ENCODE measurements around the gene WDPCP.

WDPCP gene

GRCh38 chr2:63537306-63537705 lies 51.0 kb downstream of the WDPCP start:
- TF ChIP-seq ZNF274 (IDR thresholded peaks at IDR 0.05; ENCODE audit: low read depth, low read length): no peak

GRCh38 chr2:63530704-63531279 lies 57.5 kb downstream of the WDPCP start:
- H3K4me3 ChIP-seq (ENCODE audit: low read length): no peak overlapping the region
- TF ChIP-seq ZNF274 (IDR thresholded peaks at IDR 0.05; ENCODE audit: low read depth, low read length): no peak

More at GRCh38 chr2:63537306-63537705, 51.0 kb downstream of the WDPCP start:
- H3K4me3 ChIP-seq (ENCODE audit: low read length): no peak overlapping the region

GRCh38 chr2:63525905-63526304 lies 62.4 kb downstream of the WDPCP start:
- TF ChIP-seq ZNF274 (IDR thresholded peaks at IDR 0.05; ENCODE audit: low read depth, low read length): no peak
- no peak overlapping the region for H3K4me3 ChIP-seq (ENCODE audit: low read length)

- no peak overlapping the region for H3K4me3 ChIP-seq (ENCODE audit: low read length)
- no peak for TF ChIP-seq ZNF274 (IDR thresholded peaks at IDR 0.05; ENCODE audit: low read depth, low read length)
Measured at GRCh38 chr2:63522950-63523349, 65.3 kb downstream of the WDPCP start.

- H3K4me3 ChIP-seq (ENCODE audit: low read length): no peak overlapping the region
- TF ChIP-seq ZNF274 (IDR thresholded peaks at IDR 0.05; ENCODE audit: low read depth, low read length): no peak
Measured at GRCh38 chr2:63520793-63521192, 67.5 kb downstream of the WDPCP start.

GRCh38 chr2:63514781-63515180 lies 73.5 kb downstream of the WDPCP start:
- no peak overlapping the region for H3K4me3 ChIP-seq (ENCODE audit: low read length)
- no peak for TF ChIP-seq ZNF274 (IDR thresholded peaks at IDR 0.05; ENCODE audit: low read depth, low read length)

- no peak overlapping the region for H3K4me3 ChIP-seq (ENCODE audit: low read length)
- no peak for TF ChIP-seq ZNF274 (IDR thresholded peaks at IDR 0.05; ENCODE audit: low read depth, low read length)
Measured at GRCh38 chr2:63514237-63514716, 74.0 kb downstream of the WDPCP start.

- H3K4me3 ChIP-seq (ENCODE audit: low read length): no peak overlapping the region
- no peak for TF ChIP-seq ZNF274 (IDR thresholded peaks at IDR 0.05; ENCODE audit: low read depth, low read length)
Measured at GRCh38 chr2:63506320-63506719, 82.0 kb downstream of the WDPCP start.

GRCh38 chr2:63503818-63504217 lies 84.5 kb downstream of the WDPCP start:
- H3K4me3 ChIP-seq (ENCODE audit: low read length): no peak overlapping the region
- no peak for TF ChIP-seq ZNF274 (IDR thresholded peaks at IDR 0.05; ENCODE audit: low read depth, low read length)

GRCh38 chr2:63500398-63500797 lies 87.9 kb downstream of the WDPCP start:
- no peak for TF ChIP-seq ZNF274 (IDR thresholded peaks at IDR 0.05; ENCODE audit: low read depth, low read length)

GRCh38 chr2:63497576-63497975 lies 90.7 kb downstream of the WDPCP start:
- no peak for TF ChIP-seq ZNF274 (IDR thresholded peaks at IDR 0.05; ENCODE audit: low read depth, low read length)
- H3K4me3 ChIP-seq (ENCODE audit: low read length): no peak overlapping the region

More at GRCh38 chr2:63500398-63500797, 87.9 kb downstream of the WDPCP start:
- no peak overlapping the region for H3K4me3 ChIP-seq (ENCODE audit: low read length)

GRCh38 chr2:63494968-63495367 lies 93.3 kb downstream of the WDPCP start:
- H3K4me3 ChIP-seq (ENCODE audit: low read length): no peak overlapping the region
- TF ChIP-seq ZNF274 (IDR thresholded peaks at IDR 0.05; ENCODE audit: low read depth, low read length): no peak

GRCh38 chr2:63494100-63494499 lies 94.2 kb downstream of the WDPCP start:
- no peak overlapping the region for H3K4me3 ChIP-seq (ENCODE audit: low read length)
- TF ChIP-seq ZNF274 (IDR thresholded peaks at IDR 0.05; ENCODE audit: low read depth, low read length): no peak

GRCh38 chr2:63488118-63488713 lies 100.1 kb downstream of the WDPCP start:
- no peak overlapping the region for H3K4me3 ChIP-seq (ENCODE audit: low read length)
- TF ChIP-seq ZNF274 (IDR thresholded peaks at IDR 0.05; ENCODE audit: low read depth, low read length): no peak

GRCh38 chr2:63486861-63487290 lies 101.4 kb downstream of the WDPCP start:
- H3K4me3 ChIP-seq (ENCODE audit: low read length): no peak overlapping the region
- TF ChIP-seq ZNF274 (IDR thresholded peaks at IDR 0.05; ENCODE audit: low read depth, low read length): no peak
